NT2/D1 (cell line): ENCODE data around the gene HJV.

Source experiments
- DNase-seq: peaks from one replicate; pipeline ENCODE4 v3.0.0-alpha.2; 2011; ENCODE audit warnings: low read depth, low spot score
- H3K27me3 ChIP-seq: 2 replicates; pipeline ENCODE4 v1.6.0; 2011; ENCODE audit warnings: mild to moderate bottlenecking; ENCODE audit not compliant: insufficient read length, insufficient read depth
- H3K36me3 ChIP-seq: 2 replicates; pipeline ENCODE4 v1.6.1; 2011; ENCODE audit warnings: mild to moderate bottlenecking, low read length, mixed read lengths; ENCODE audit not compliant: insufficient read depth, insufficient read length
- H3K4me1 ChIP-seq: 2 replicates; pipeline ENCODE4 v1.5.1; 2011; ENCODE audit not compliant: insufficient read depth, insufficient read length
- H3K4me3 ChIP-seq: 2 replicates; pipeline ENCODE4 v1.5.1; 2011; ENCODE audit warnings: low read depth; ENCODE audit not compliant: insufficient read length
- H3K9ac ChIP-seq: 2 replicates; pipeline ENCODE4 v1.6.0; 2011; ENCODE audit warnings: low read depth; ENCODE audit not compliant: insufficient read length
- H3K9me3 ChIP-seq: 2 replicates; pipeline ENCODE4 v1.5.1; 2011; ENCODE audit warnings: mild to moderate bottlenecking, low read length; ENCODE audit not compliant: insufficient read depth
- SUZ12 ChIP-seq: IDR thresholded peaks from 2 replicates; pipeline ENCODE4 v1.6.1; 2011; ENCODE audit not compliant: insufficient read length, insufficient read depth; ENCODE audit errors: extremely low read depth
- YY1 ChIP-seq: IDR thresholded peaks from 2 replicates; pipeline ENCODE4 v1.6.1; 2011; ENCODE audit not compliant: insufficient read length, insufficient read depth
- ZNF274 ChIP-seq: IDR thresholded peaks from 2 replicates; pipeline ENCODE4 v1.6.1; 2011; ENCODE audit warnings: mild to moderate bottlenecking, low read depth, low read length

HJV gene

GRCh38 chr1:145997718-145998023 is 23.9 kb downstream of the HJV start:
- Histone ChIP-seq H3K9ac (no peak overlapping the region), H3K27me3 (no peaks in the 10 kb centered on the region), H3K4me3 (no peak overlapping the region), H3K4me1 (no peaks in the 10 kb centered on the region), H3K36me3 (peaks cover 24% of the 10 kb centered on the region), H3K9me3 (no peaks in the 10 kb centered on the region)
- TF ChIP-seq SUZ12 (no peak), YY1 (no peak), ZNF274 (no peak)
- DNase-seq: no peak

- no peak for DNase-seq
- Histone ChIP-seq H3K4me3 (peak overlapping the region; percentile 71), H3K27me3 (no peaks in the 10 kb centered on the region), H3K36me3 (peaks cover 28% of the 10 kb centered on the region), H3K9me3 (no peaks in the 10 kb centered on the region), H3K4me1 (no peaks in the 10 kb centered on the region), H3K9ac (peak overlapping the region; percentile 82)
- TF ChIP-seq SUZ12 (no peak), ZNF274 (no peak), YY1 (no peak)
Measured at GRCh38 chr1:145997016-145997717, 24.4 kb downstream of the HJV start.

GRCh38 chr1:145996433-145997015 is 25.0 kb downstream of the HJV start, which contains the start of gene TXNIP:
Gene TXNIP, minus strand, starts transcription at chr1:145996579. Its CDS starts 313 bp downstream, at chr1:145996266.
- H3K27me3 ChIP-seq: no peaks in the 10 kb centered on the region
- no peaks in the 10 kb centered on the region for H3K4me1 ChIP-seq
- DNase-seq: peak; percentile 98
- H3K9me3 ChIP-seq: no peaks in the 10 kb centered on the region
- peaks cover 31% of the 10 kb centered on the region for H3K36me3 ChIP-seq
- H3K9ac ChIP-seq: peak within 1 kb of the TSS; percentile 89
- TF ChIP-seq YY1: no peak
- no peak for TF ChIP-seq SUZ12
- no peak for TF ChIP-seq ZNF274
- peak within 1 kb of the TSS; percentile 71 for H3K4me3 ChIP-seq

GRCh38 chr1:145995964-145996432 is 25.5 kb downstream of the HJV start:
- no peaks in the 10 kb centered on the region for H3K9me3 ChIP-seq
- H3K27me3 ChIP-seq: no peaks in the 10 kb centered on the region
- TF ChIP-seq YY1 (no peak), SUZ12 (no peak), ZNF274 (no peak)
- H3K36me3 ChIP-seq: peaks cover 31% of the 10 kb centered on the region
- peak overlapping the region; percentile 71 for H3K4me3 ChIP-seq
- no peak for DNase-seq
- no peaks in the 10 kb centered on the region for H3K4me1 ChIP-seq
- H3K9ac ChIP-seq: peak overlapping the region; percentile 89

GRCh38 chr1:145995148-145995881 is 26.2 kb downstream of the HJV start:
- peak overlapping the region; percentile 71 for H3K4me3 ChIP-seq
- H3K4me1 ChIP-seq: no peaks in the 10 kb centered on the region
- TF ChIP-seq ZNF274 (no peak), SUZ12 (no peak), YY1 (no peak)
- no peak for DNase-seq
- no peaks in the 10 kb centered on the region for H3K27me3 ChIP-seq
- H3K9me3 ChIP-seq: no peaks in the 10 kb centered on the region
- peak overlapping the region; percentile 89 for H3K9ac ChIP-seq
- peaks cover 31% of the 10 kb centered on the region for H3K36me3 ChIP-seq

- Histone ChIP-seq H3K27me3 (no peaks in the 10 kb centered on the region), H3K4me3 (peak overlapping the region; percentile 71), H3K9me3 (no peaks in the 10 kb centered on the region), H3K36me3 (peaks cover 31% of the 10 kb centered on the region), H3K4me1 (no peaks in the 10 kb centered on the region), H3K9ac (peak overlapping the region; percentile 4)
- DNase-seq: no peak
- TF ChIP-seq SUZ12 (no peak), YY1 (no peak), ZNF274 (no peak)
Measured at GRCh38 chr1:145994391-145995120, 27.0 kb downstream of the HJV start.
